ENCODE results near the gene F7. TPM values are rescaled to one million over a fixed set of nuclear protein-coding genes. Genes with fewer than 3 reads are reported as not detected.
"Not testable (repeated sequence)": the region's sequence is repeated elsewhere in the genome, so short reads cannot be mapped to it uniquely, and the experiment has no call there.

F7 gene
- total and polyA plus RNA-seq, 7 donors: 0.36 TPM; not detected in 6

GRCh38 chr13:113098162-113098732 is 7.3 kb upstream of the F7 start:
- Histone ChIP-seq H3K27ac (no peak overlapping the region), H3K4me1 (peaks cover 0 to 4% (median 0%) of the 10 kb centered on the region in 4 donors), H3K9me3 (no peaks in the 10 kb centered on the region), H3K36me3 (no peaks in the 10 kb centered on the region), H3K4me3 (no peak overlapping the region), H3K27me3 (peaks cover 0 to 54% (median 15%) of the 10 kb centered on the region in 3 donors)
- TF ChIP-seq POLR2AphosphoS5 (IDR thresholded peaks at IDR 0.05): no peak
- TF ChIP-seq EP300 (IDR thresholded peaks at IDR 0.05): no peak
- no peak for TF ChIP-seq POLR2A (IDR thresholded peaks at IDR 0.05)
- no peak for TF ChIP-seq CTCF (IDR thresholded peaks at IDR 0.05)
- 78 to 82% methylated on average over 30 of the region's 30 CpGs for WGBS, 2 donors
- DNase-seq: no peak
- intact Hi-C loops (cut with DNase I): no loop called here

- WGBS, 2 donors: 90 to 91% methylated on average over 11 of the region's 11 CpGs
- intact Hi-C loops (cut with DNase I): no loop called here
- no peaks in the 10 kb centered on the region for H3K36me3 ChIP-seq
These were observed 6.4 kb upstream of the F7 start for GRCh38 chr13:113099142-113099541.

GRCh38 chr13:113102302-113102701 is 3.3 kb upstream of the F7 start:
- DNase-seq; intact Hi-C loops (cut with DNase I); H3K4me1 ChIP-seq; H3K36me3 ChIP-seq; H3K4me3 ChIP-seq; H3K9me3 ChIP-seq; H3K27ac ChIP-seq: not testable (repeated sequence)
- WGBS, 2 donors: 41 to 83% methylated on average over 10 of the region's 10 CpGs
- H3K27me3 ChIP-seq: peaks cover 0 to 44% (median 9%) of the 10 kb centered on the region in 3 donors

More at GRCh38 chr13:113099142-113099541, 6.4 kb upstream of the F7 start:
- peaks cover 0 to 4% (median 0%) of the 10 kb centered on the region in 4 donors for H3K4me1 ChIP-seq
- DNase-seq: no peak
- peaks cover 0 to 53% (median 15%) of the 10 kb centered on the region in 3 donors for H3K27me3 ChIP-seq
- H3K27ac ChIP-seq: no peak overlapping the region
- no peaks in the 10 kb centered on the region for H3K9me3 ChIP-seq
- no peak overlapping the region for H3K4me3 ChIP-seq
- no peak for TF ChIP-seq POLR2AphosphoS5 (IDR thresholded peaks at IDR 0.05)
- no peak for TF ChIP-seq CTCF (IDR thresholded peaks at IDR 0.05)
- no peak for TF ChIP-seq EP300 (IDR thresholded peaks at IDR 0.05)
- TF ChIP-seq POLR2A (IDR thresholded peaks at IDR 0.05): no peak

GRCh38 chr13:113102727-113103126 is 2.9 kb upstream of the F7 start:
- 56 to 84% methylated on average over 12 of the region's 12 CpGs for WGBS, 2 donors
- H3K36me3 ChIP-seq: no peaks in the 10 kb centered on the region
- H3K27ac ChIP-seq: no peak overlapping the region
- intact Hi-C loops (cut with DNase I): no loop called here
- peaks cover 0 to 40% (median 9%) of the 10 kb centered on the region in 3 donors for H3K27me3 ChIP-seq
- TF ChIP-seq POLR2AphosphoS5 (IDR thresholded peaks at IDR 0.05) (no peak), EP300 (IDR thresholded peaks at IDR 0.05) (no peak), POLR2A (IDR thresholded peaks at IDR 0.05) (no peak), CTCF (IDR thresholded peaks at IDR 0.05) (no peak)
- DNase-seq: no peak
- no peaks in the 10 kb centered on the region for H3K9me3 ChIP-seq
- no peak overlapping the region for H3K4me3 ChIP-seq
- H3K4me1 ChIP-seq: peaks cover 0 to 4% (median 0%) of the 10 kb centered on the region in 4 donors

- Histone ChIP-seq H3K9me3 (no peaks in the 10 kb centered on the region), H3K36me3 (no peaks in the 10 kb centered on the region), H3K4me1 (no peaks in the 10 kb centered on the region), H3K27ac (no peak overlapping the region), H3K27me3 (peaks cover 0 to 31% (median 8%) of the 10 kb centered on the region in 3 donors), H3K4me3 (no peak overlapping the region)
- 68 to 84% methylated on average over 9 of the region's 9 CpGs for WGBS, 2 donors
- no peak for TF ChIP-seq POLR2AphosphoS5 (IDR thresholded peaks at IDR 0.05)
- no peak for DNase-seq
- intact Hi-C loops (cut with DNase I): no loop called here
These were observed 1.9 kb upstream of the F7 start for GRCh38 chr13:113103646-113104045.

Measured in sigmoid colon (tissue), 7 donors.